Erythroblast (primary cell): ENCODE data around the gene COL9A3.

Source experiments
- GATA1 ChIP-seq: IDR thresholded peaks from 2 replicates; pipeline ENCODE4 v1.6.1; 2011; ENCODE audit warnings: low read depth, mild to moderate bottlenecking, control low read depth, low read length, moderate library complexity
- POLR2A ChIP-seq: IDR thresholded peaks from 2 replicates; pipeline ENCODE4 v1.6.1; 2011; ENCODE audit warnings: mild to moderate bottlenecking, low read length

- TF ChIP-seq POLR2A, result no peak
- no peak for TF ChIP-seq GATA1
Measured at GRCh38 chr20:62785393-62785792, 31.5 kb upstream of the COL9A3 start.
